GM19395 (cell line): ENCODE results near the gene MAPK10.
"Not testable (repeated sequence)": the region's sequence is repeated elsewhere in the genome, so short reads cannot be mapped to it uniquely, and the experiment has no call there.

ENCODE experiments used
- ATAC-seq: cut with Tn5 transposase; IDR thresholded peaks from one replicate; pipeline ENCODE4 v1.9.1; 2021; ENCODE audit warnings: mild to moderate bottlenecking, moderate library complexity; ENCODE audit not compliant: unreplicated experiment

MAPK10 gene

DNA sequence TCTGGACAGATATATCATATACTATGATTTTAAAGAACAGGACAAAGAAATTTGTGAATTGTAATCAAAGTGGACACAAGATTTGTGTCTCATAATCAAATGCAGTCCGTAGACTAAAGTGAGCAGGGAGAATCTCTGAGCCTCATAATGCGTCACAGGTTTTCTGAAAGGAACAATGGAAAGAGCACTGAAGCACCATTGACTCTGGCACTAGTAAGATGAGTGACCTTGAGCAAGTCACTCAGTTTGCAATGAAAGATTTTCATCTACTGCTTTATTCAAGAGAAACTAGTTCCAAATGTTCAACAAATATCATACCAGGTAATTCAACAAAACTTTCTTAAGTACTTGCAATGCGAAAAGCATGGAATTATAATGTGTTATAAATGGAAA, 315.3 kb downstream of the MAPK10 start:
- no peak for ATAC-seq

DNA sequence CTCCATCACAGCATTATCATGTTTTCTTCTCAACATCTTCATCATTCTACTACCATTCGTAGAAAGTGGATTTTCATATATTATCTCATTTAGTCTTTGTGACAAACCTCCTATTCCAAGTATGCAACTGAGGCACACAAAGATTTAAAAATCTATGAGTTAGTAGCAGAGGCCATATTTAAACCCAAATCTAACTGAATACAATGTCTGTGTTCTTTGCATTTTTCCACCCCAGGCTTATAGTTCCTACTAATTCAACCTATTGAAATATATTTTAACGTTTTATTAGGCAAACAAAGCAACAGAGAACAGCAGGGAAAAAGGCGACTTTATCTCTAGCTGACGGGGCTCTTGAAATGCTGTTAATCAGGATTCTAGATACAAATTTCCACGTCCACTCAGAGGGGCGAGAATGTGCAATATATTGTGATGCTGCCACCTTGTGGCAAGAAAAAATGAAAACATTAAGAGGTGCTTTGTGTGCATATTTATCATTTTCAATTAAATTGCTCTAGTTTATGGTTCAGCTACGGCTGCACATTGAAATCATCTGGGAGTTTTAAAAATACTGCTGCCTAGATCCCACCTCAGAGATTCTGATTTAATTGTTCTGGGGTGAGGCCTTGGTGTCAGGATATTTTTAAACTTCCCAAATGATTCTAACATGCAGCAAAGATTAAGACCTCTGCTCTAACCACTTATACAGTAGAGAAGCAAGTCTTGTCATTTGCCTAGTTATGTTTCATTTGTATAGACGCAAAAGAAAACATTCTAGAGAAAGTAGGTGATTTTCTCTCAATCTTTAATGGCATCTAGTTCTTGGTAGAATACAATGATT, 315.9 kb downstream of the MAPK10 start:
- ATAC-seq, result peak; percentile 84

DNA sequence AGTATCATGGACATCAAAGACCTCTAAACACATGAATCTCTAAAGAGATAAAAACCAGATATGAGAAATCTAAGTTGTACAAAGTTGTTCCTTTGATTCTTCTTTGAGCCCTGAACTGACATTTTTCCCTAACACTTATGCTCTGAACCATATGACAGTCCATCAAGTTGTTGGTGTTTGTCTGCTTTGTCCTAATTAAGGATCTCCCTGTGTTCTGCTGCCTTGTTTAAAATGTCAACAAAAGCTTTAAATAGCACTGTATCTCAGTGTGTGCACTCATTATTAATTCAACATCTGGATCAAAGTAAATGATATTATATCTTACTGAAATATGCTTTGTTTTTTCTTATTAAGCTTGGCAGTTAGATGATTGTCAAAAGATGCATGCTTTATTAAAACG, 321.8 kb downstream of the MAPK10 start:
- ATAC-seq, result no peak

DNA sequence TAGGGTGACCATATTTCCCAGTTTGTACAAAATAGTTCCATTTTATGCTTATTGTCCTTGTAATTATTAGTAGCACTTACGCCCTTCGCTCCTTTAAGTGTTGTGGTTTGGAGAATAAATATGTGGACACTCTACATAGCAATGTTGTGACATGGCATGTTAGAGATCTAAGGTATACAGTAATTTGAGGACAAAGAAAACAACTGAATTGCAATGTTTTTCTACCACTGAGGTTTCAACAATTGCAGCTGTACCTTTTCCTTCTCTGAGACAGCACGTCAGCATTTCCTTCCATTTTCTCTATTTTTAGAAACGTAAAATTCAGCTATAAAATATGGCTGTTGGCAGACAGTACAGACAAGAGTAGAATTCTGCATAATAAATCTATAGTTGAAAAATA, 323.1 kb downstream of the MAPK10 start:
- no peak for ATAC-seq

DNA sequence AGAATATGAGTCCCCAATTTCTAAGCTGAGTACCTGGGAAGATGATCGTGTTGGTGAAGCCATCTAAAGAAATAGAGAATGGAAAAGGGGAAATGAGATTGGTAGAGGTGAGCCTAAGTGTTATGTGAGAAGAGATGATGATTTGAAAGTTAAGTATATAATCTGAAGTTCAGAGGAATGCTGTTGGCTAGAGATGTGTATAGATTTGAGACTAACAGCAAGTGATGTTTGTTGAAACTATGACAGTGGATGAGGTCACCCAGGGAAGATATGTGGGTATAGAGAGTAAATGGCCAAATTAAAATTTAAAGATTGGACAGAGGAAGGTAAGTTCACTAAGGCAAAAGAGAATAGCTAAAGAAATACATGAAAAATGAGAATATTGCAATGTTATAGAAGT, 324.2 kb downstream of the MAPK10 start:
- ATAC-seq, result no peak

DNA sequence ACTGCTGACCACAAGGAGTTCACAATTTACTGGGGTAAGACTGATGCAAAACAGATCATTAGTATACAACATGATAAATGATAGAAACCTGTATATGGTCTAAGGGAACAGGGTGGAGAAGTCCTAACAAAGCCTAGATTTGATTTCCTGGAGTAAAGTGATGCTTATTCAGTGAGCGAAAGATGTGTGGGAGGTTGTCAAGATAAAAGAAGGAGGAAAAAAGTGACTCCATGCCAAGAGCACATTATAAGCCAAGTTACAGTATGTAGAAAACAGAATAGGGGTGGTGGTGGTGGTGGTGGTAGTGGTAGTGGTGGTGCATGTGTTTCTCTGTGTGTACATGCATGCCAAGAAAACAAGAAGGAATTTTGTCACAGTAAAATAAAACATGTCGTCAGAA, 325.2 kb downstream of the MAPK10 start:
- no peak for ATAC-seq

DNA sequence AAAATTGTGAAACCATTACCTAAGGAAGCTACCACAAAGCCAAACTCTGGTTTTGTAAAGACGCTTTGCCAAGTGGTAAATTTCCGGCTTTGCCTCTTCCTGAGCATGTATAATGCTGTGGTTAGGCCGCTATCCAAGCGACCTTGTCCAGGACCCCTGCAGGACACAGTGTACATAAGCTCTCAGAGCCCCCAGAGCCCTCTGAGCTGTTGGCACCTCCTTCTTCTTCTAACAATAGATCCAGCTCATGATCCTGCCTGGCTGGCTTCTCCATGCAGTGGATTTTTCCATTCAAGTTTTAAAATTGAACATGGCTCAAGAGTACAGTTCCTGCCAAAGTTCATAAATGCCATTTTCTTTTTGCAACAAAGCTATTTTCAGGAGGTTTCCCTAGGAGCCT, 326.7 kb downstream of the MAPK10 start:
- ATAC-seq, result no peak

DNA sequence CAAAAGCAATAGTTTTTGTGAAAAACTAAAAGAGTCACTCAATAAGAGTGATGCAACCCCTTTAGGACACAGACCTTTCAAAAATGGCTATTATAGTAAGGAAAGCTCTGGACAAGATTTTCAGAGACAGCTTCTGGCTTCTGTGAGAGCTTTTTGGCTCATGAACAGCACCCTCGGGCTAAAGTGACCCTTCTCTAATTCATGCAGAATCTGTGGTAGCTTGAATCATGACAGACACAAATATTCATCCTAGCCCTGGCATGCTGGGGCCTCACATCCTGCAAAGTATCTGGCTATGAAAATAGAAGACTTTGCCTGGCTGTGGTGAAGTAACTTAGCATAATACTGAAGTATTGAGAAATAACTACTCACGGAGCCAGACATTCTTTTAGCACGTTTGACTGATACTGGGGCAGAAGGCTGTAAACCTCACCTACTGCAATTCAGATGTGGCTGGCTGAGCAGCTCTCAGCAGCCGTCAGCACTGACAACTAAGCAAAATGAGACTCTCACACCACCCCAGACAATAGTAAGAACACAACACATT, 327.3 kb downstream of the MAPK10 start:
- ATAC-seq, result no peak

DNA sequence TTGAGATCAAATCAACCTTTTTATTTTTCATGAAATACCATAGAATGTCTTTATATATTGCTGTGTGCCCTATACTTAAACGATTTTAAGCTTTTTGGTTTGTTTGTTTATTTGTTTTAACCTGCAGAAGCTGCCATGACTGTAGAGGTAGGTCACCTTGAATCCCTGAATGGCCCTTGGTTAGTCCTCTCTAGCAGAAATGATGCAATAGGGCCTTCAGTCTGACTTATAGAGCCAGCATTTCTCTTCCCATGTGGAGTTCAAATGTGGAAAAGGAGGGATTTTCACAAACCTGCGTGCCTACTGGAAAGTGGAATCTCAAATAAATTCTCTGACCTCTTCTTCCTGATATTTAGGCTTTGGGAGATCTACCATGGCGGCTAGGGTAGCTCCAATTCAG, 327.9 kb downstream of the MAPK10 start:
- no peak for ATAC-seq

DNA sequence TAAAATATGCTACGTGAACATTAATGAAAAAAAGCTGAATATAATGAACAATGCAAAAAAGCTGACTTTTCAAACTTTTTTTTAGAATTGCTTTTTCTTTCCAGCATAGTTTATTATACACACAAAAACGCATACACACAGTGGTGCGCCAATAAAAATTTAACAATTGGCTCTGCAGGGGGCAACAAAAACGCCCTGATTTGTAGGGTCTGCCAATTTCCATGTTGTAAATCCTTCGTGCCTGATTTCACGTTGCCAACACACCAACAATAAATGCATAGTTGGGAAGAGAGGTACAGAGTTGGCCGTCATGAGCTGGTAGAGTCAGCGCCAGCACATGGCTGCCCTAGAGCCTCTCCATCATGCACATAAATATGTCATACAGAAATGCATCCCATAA, 333.1 kb downstream of the MAPK10 start:
- no peak for ATAC-seq

DNA sequence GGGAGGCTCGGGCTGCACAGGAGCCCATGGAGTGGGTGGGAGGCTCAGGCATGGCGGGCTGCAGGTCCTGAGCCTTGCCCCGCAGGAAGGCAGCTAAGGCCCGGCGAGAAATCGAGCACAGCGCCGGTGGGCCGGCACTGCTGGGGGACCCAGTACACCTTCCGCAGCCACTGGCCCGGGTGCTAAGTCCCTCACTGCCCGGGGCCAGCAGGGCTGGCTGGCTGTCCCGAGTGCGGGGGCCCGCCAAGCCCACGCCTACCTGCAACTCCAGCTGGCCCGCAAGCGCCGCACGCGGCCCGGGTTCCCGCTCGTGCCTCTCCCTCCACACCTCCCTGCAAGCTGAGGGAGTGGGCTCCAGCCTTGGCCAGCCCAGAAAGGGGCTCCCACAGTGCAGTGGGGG, 338.2 kb downstream of the MAPK10 start:
- not testable (repeated sequence) for ATAC-seq

DNA sequence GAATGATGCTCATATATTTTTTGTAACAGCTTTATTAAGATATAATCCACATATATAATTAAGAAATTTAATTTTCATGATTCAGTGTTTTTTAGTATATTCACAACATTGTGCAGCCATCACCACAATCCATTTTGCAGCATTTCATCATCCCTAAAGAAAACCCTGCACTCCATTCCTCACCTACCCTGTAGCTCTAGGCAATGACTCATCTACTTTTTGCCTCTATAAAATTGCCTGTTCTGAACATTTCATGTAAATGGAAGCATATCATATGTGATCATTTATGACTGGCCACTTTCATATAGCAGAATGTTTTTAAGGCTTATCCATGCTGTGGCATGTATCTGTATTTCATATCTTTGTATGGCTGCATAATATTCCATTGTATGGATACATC, 339.9 kb downstream of the MAPK10 start:
- no peak for ATAC-seq

DNA sequence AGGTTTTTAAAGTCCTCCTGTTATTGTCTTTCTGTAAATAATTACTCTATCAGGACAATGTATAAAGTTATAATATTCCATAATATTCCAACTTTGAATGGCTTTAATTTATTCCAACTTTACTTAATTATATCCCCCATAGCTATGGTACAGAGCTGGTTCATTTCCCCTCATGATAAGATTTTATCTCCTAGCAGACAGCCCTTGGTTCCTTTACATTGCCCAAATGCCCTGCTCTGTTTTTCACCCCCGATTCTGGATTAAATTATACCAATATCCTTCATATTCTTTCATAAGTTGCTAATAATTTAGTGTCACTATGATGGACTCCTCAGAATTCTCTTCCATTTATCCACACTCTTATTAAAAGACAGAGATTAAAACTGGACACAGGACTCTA, 340.5 kb downstream of the MAPK10 start:
- ATAC-seq, result no peak

DNA sequence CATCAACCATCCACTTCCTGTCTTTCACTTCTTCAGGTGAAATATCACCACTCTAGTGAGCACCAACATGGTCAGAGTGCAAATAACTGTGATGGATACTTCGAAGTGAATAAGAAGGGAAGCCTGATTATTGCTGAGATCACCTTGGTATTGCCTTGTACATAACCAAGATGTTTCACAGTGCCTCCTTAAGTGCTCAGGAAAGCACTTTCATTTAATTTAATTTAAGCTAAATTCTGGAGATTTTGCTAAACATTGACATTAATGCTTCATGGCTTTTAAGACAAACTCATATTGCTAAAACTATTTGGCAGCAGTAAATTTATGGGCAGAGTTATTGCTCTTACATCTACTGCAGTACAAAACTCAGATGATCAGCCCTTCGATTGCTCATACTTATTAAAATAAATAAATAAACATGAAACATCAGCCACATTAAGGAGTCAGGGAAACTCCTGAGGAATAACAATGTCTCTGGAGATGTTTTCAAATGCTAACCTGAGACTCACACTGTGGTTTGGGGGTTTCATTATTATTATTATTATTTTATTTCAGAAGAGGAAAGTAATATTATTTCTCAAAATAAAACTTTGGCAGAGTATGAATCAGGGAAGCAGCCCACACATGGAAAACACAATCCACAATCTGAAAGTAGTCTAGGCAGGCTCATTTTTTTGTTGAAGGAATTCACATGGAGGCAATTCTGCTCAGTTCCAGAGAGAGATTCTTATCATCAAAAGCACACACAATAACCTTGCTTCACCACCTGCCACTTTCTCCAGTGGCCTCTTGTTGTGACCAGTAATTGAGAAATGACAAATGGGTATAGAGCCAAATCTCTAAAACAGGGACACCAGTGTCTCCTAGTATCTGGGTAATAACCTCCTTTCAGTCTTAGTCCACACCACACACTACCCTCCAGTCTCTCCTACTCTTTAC, 344.2 kb downstream of the MAPK10 start:
- ATAC-seq, result no peak

DNA sequence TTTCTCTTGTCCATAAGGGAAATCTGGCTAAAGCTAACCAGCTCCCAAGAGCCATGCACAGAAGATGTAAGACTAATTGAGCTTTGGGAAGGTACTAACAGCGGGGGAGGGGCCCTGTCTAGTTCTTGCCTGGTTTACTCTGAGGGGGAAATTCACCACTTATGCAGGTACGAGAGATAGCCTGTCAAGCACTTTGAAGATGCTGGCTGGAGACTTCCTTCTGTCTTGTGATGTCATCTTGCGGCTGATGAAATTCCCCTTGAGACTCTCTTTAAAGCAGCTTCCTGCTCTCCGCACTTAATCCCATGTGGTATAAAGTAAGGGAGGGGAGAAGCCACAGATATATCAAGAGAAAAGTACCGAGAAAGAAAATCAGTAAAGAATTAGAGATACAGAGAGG, 345.3 kb downstream of the MAPK10 start:
- ATAC-seq, result peak; percentile 89

DNA sequence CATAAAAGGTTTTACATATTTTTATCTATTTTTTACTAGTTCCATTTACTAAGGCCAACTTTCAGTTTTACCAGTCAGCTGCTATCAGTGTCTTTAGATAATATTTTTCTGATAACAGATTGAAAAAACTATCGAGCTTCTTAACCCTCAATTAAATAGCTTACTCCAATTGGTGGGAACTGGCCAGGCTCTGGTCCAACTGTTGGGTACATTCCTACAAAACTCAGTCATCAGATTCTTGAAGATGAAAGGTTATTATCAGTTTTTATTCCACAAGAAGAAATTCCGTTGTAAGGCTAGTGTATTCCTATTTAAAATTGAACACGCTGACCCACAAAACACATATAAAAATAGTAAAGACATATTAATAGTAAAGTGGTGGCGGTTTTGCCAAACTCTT, 346.2 kb downstream of the MAPK10 start:
- ATAC-seq, result no peak

DNA sequence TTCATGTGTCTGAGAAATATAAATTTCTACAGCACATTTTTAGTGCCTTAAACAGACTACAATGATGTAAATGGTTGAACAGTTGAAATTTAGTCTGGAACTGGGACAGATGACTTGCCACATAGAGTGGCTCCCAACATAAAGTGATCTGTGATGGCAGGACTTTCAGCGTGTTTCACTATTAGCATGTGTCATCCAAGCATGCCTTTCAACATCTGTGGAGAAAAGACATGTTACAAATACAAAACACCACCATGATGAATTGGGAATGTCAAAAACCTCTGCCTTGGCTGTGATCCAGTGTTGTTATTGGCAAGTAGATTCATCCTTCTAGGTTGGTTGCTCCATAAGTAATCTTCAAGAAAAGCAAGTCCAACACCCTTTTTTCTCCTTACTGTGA, 348.7 kb downstream of the MAPK10 start:
- no peak for ATAC-seq

DNA sequence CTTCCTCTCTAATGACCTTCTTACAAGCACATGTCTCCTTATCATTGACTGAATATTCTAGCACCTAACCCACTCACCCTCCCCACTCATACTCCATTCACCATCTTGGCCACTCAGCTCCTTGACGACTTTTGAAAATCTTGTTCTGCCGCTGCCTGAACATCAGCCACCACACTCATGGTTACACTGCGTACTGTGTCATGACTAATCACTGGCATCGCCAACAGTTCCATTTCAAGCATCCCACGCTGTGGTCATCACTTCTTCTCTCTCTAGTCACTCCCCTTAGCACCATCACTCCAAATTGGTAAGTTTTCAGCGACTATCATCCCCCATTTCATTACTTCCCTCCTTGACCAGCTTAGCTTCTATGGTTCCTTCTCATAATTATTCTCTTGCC, 352.8 kb downstream of the MAPK10 start:
- no peak for ATAC-seq

DNA sequence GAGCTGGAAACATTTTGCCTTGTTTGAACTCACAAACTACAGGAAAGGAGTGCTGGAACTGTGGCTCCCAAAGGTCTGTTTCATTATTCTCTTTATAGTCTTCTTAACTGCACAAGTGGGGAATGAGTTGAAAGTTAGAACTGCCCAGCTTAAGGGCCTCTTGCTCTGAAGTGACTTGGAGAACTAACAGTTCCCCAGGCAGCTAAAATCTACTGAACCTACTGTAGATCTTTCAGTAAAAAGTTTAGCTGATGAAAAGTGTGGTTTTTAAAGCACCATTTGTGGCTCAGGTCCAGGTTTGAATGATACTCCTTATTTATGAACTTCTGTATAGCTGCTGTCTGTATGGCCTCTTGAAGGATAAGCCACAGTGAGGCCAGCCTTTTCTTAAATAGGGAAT, 353.8 kb downstream of the MAPK10 start:
- no peak for ATAC-seq

DNA sequence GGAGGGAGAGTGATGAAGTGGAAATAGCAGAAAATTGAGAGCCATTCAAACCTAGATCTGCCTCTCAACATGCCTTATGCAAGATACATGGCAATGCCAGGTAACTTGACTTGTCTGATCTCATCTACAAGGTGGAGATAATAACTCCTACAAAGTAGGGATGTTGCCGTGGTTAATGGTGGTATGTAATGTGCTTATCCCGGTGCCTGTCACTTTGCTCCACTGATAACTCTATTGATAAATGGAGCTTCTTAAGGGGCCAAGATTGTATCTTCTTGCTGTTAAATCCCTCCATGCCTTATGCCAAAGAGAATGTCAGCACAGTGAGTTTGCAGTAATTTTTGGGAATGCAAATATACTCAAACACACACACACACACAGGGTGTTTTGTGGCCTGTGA, 355.8 kb downstream of the MAPK10 start:
- ATAC-seq, result no peak

DNA sequence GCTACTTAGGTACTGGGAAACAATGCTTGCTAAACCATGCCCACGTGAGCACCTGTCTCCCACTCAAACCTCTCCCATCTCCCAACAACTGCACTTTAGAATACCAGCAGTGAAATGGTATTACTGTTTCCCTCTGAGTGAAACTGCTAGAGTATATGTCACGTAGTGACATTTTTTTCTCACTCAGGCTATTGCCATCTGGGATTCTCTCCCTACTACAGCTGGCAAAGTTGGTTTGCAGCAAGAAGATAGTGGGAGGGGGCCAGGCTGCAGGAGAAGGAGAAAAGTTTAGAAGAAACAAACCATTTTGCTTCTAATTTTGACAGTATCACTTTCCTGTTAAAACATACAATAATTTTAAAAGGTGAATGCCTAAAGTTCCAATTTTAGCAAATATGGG, 358.3 kb downstream of the MAPK10 start:
- ATAC-seq, result no peak

DNA sequence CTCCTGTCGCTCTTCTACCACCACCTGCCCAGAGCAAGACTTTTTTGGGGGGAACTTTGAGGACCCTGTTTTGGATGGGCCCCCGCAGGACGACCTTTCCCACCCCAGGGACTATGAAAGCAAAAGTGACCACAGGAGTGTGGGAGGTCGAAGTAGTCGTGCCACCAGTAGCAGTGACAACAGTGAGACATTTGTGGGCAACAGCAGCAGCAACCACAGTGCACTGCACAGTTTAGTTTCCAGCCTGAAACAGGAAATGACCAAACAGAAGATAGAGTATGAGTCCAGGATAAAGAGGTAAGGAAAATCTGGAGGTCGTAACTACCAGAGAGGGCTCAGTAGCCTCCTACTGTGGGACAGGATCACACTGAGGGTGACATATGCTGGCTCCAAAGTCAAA, 364.5 kb downstream of the MAPK10 start:
- peak; percentile 58 for ATAC-seq
